ENCODE measurements around the gene ZG16B.

The ZG16B gene

GRCh38 chr16:2825049-2825742, 4.9 kb upstream of the ZG16B start:
- DNase-seq (ENCODE audit: low read depth), result no peak

- DNase-seq (ENCODE audit: low read depth), result no peak
These were observed 4.2 kb upstream of the ZG16B start for GRCh38 chr16:2825906-2826305.

GRCh38 chr16:2826591-2827373, 3.3 kb upstream of the ZG16B start:
- DNase-seq (ENCODE audit: low read depth), result no peak

- DNase-seq (ENCODE audit: low read depth), result no peak
These were observed 2.7 kb upstream of the ZG16B start for GRCh38 chr16:2827374-2827791.

- DNase-seq (ENCODE audit: low read depth), result no peak
These were observed 2.1 kb upstream of the ZG16B start for GRCh38 chr16:2827831-2828520.

GRCh38 chr16:2828521-2828840, 1.6 kb upstream of the ZG16B start:
- DNase-seq (ENCODE audit: low read depth), result no peak

GRCh38 chr16:2828876-2829430, 1.1 kb upstream of the ZG16B start:
- DNase-seq (ENCODE audit: low read depth), result no peak

- no peak for DNase-seq (ENCODE audit: low read depth)
These were observed 222 bp downstream of the ZG16B start for GRCh38 chr16:2830355-2830695.

- DNase-seq (ENCODE audit: low read depth), result no peak
These were observed 1.1 kb downstream of the ZG16B start for GRCh38 chr16:2831203-2831602.

GRCh38 chr16:2833776-2834175, 3.7 kb downstream of the ZG16B start:
- DNase-seq (ENCODE audit: low read depth), result no peak

GRCh38 chr16:2834968-2835367, 4.9 kb downstream of the ZG16B start:
- no peak for DNase-seq (ENCODE audit: low read depth)

GRCh38 chr16:2835638-2836493, 5.8 kb downstream of the ZG16B start:
- DNase-seq (ENCODE audit: low read depth), result no peak

- DNase-seq (ENCODE audit: low read depth), result no peak
These were observed 6.8 kb downstream of the ZG16B start for GRCh38 chr16:2836646-2837508.

GRCh38 chr16:2838928-2839327, 8.8 kb downstream of the ZG16B start:
- DNase-seq (ENCODE audit: low read depth), result no peak

GRCh38 chr16:2839650-2840450, 9.7 kb downstream of the ZG16B start:
- DNase-seq (ENCODE audit: low read depth), result no peak

- DNase-seq (ENCODE audit: low read depth), result no peak
These were observed 10.8 kb downstream of the ZG16B start for GRCh38 chr16:2840914-2841313.

GRCh38 chr16:2841606-2842339, 11.7 kb downstream of the ZG16B start:
- no peak for DNase-seq (ENCODE audit: low read depth)

GRCh38 chr16:2842340-2843000, 12.4 kb downstream of the ZG16B start:
- peak; percentile 76 for DNase-seq (ENCODE audit: low read depth)

- no peak for DNase-seq (ENCODE audit: low read depth)
These were observed 13.4 kb downstream of the ZG16B start for GRCh38 chr16:2843526-2843925.

Measured in stimulated activated CD8-positive, alpha-beta memory T cell treated with anti-CD3 and anti-CD28 coated beads, Interleukin-15, amount 100 ng/mL, for 24 hours (primary cell).